Erythroblast (primary cell): ENCODE measurements around the gene KANK4.

Experiments
- GATA1 ChIP-seq: IDR thresholded peaks from 2 replicates; pipeline ENCODE4 v1.6.1; 2011; ENCODE audit warnings: low read depth, mild to moderate bottlenecking, control low read depth, low read length, moderate library complexity
- POLR2A ChIP-seq: IDR thresholded peaks from 2 replicates; pipeline ENCODE4 v1.6.1; 2011; ENCODE audit warnings: mild to moderate bottlenecking, low read length

GRCh38 chr1:62285440-62285839 is 33.8 kb downstream of the KANK4 start:
- TF ChIP-seq POLR2A (no peak), GATA1 (no peak)
